Heart right ventricle (tissue), 16 donors: Measurements from ENCODE around the gene AGPAT3. TPM values are rescaled to one million over a fixed set of nuclear protein-coding genes. Genes with fewer than 3 reads are reported as not detected.

Experiments
- ATAC-seq, 8 donors: fragments of 200-7000 bp; cut with Tn5 transposase; one replicate each; pipeline ENCODE4 v1.9.1; 2020; ENCODE audit warnings: mild to moderate bottlenecking in 8 of 8, moderate library complexity in 8 of 8, moderate number of reproducible peaks in 1 of 8
- DNase-seq, 2 donors: peaks; one replicate each; pipeline ENCODE4 v3.0.0-alpha.2; 2020
- H3K27ac ChIP-seq, 10 donors: fragments of 200-600 bp; sonication (generic) in 2 of 10; one replicate each; pipeline versions ENCODE4 v1.5.0 to v1.8.0; 2020 to 2022; ENCODE audit warnings: mild to moderate bottlenecking in 3 of 10
- H3K27me3 ChIP-seq, 7 donors: fragments of 200-600 bp; one replicate each; pipeline ENCODE4 v1.8.0; 2021 to 2022; ENCODE audit warnings: mild to moderate bottlenecking in 2 of 7
- H3K36me3 ChIP-seq, 9 donors: fragments of 200-600 bp; sonication (generic) in 1 of 9; one replicate each; pipeline versions ENCODE4 v1.5.0 to v1.8.0; 2020 to 2022; ENCODE audit warnings: mild to moderate bottlenecking in 2 of 9
- H3K4me1 ChIP-seq, 9 donors: fragments of 200-600 bp; sonication (generic) in 1 of 9; one replicate each; pipeline versions ENCODE4 v1.5.0 to v1.8.0; 2020 to 2022; ENCODE audit warnings: mild to moderate bottlenecking in 4 of 9
- H3K4me3 ChIP-seq, 10 donors: fragments of 200-600 bp; sonication (generic) in 2 of 10; one replicate each; pipeline versions ENCODE4 v1.5.0 to v1.8.0; 2020 to 2022; ENCODE audit warnings: mild to moderate bottlenecking in 7 of 10, moderate library complexity in 2 of 10
- H3K9me3 ChIP-seq, 11 donors: fragments of 200-600 bp in 10 of 11; sonication (generic) in 2 of 11; one replicate each; pipeline versions ENCODE4 v1.5.0 to v1.8.0; 2013 to 2022; ENCODE audit warnings: mild to moderate bottlenecking in 2 of 11, control low read depth in 1 of 11, moderate library complexity in 1 of 11
- CTCF ChIP-seq, 9 donors: fragments of 200-600 bp; sonication (generic) in 2 of 9; IDR thresholded peaks; one replicate each; pipeline versions ENCODE4 v1.5.0 to v1.8.0; 2021 to 2022; ENCODE audit warnings: antibody characterized with exemption in 9 of 9, mild to moderate bottlenecking in 5 of 9, moderate library complexity in 1 of 9
- WGBS, 2 donors: extraction: QIAGEN DNeasy Blood & Tissue Kit; methylation state at CpG; one replicate each; pipeline ENCODE4 v1.1.7; 2013; ENCODE audit warnings: inconsistent platforms in 1 of 2; 5-methylcytosine and 5-hydroxymethylcytosine counted together
- intact Hi-C, 10 donors: fragments of 100-400 bp; cut with DNase I; formaldehyde crosslinking; loops; one replicate each; pipeline versions ENCODE4 v1.11.1 to v1.14.2; 2022
- polyA plus RNA-seq, 2 donors: library from polyadenylated mRNA; stranded (reverse); fragments of 200-250 nt; gene quantifications; one replicate each; pipeline ENCODE4 v1.2.3, GENCODE V29; 2013
- total RNA-seq, 10 donors: library from RNA; stranded (reverse); fragmentation: NEBNext Ultra II Directional in 3 of 10; extraction: Animal tissue kit (Norgen Biotek cat#: 25700) in 3 of 10; gene quantifications; one replicate each; pipeline versions ENCODE4 v1.2.1 to v1.2.4, GENCODE V29; 2021 to 2023
- donor health status: Arrhythmogenic right ventricular cardiomyopathy.
- donor health status: ischemic (EF 13 %, LVEDD 7.1; RV severe dilation, severe dysfunction).
- donor health status: healthy with polysubstance abuse.
- donor health status: DM: no; HTN: yes; CAD: no.
- donor health status: DM: no; HTN: no; CAD: no.
- donor health status: ischemic (EF 25% LVEDD 6.9; RV normal size, moderate dysfunction).
- donor health status: ischemic (EF 25% LVEDD 5.7; RV mildly dilated, moderate dysfunction).
- donor health status: healthy.
- donor health status: DM: yes; HTN: yes; CAD: no.
- donor health status: Ischemic cardiomyopathy.
- donor health status: ischemic (EF 35%, LVEDD 5.7; RV mildly dilated, moderate dysfunction).
- donor health status: nonischemic (EF 11% LVEDD 7.7; RV severe dilation, severe dysfunction).
- donor health status: DM: yes; HTN: yes; CAD: no.
- donor health status: PGD.
- donor health status: ischemic (EF 29% LVEDD 5.4; RV normal size, mild dysfunction).
- donor health status: nonischemic (EF 23%, LVEDD 6.1; RV moderate dilation, normal function).

Gene AGPAT3
- total and polyA plus RNA-seq, 12 donors: 19.7 to 110 (median 65.6) TPM

GRCh38 chr21:43858806-43859648 is 6.0 kb upstream of the AGPAT3 start:
- Histone ChIP-seq H3K4me3 (no peak overlapping the region), H3K27me3 (no peaks in the 10 kb centered on the region), H3K9me3 (no peaks in the 10 kb centered on the region), H3K36me3 (no peaks in the 10 kb centered on the region), H3K4me1 (peaks cover 0 to 26% (median 14%) of the 10 kb centered on the region in 9 donors), H3K27ac (no peak overlapping the region)
- intact Hi-C loops: loop anchor here in 1 of 10 donors (5.0 kb wide), 1 partner anchor 47 kb away; no protein-coding TSS in a partner anchor
- DNase-seq (no peak), ATAC-seq (peak in 5 of 8 donors; percentile 23 to 58 (median 39))
- WGBS, 2 donors: 92 to 93% methylated on average over 26 of the region's 26 CpGs
- no peak for TF ChIP-seq CTCF (IDR thresholded peaks at IDR 0.05)

- ATAC-seq (no peak), DNase-seq (no peak)
- Histone ChIP-seq H3K36me3 (no peaks in the 10 kb centered on the region), H3K27ac (peak overlapping the region in 5 of 10 donors; percentile 9 to 67 (median 37)), H3K4me3 (no peak overlapping the region), H3K9me3 (no peaks in the 10 kb centered on the region), H3K4me1 (peaks cover 0 to 27% (median 18%) of the 10 kb centered on the region in 9 donors), H3K27me3 (no peaks in the 10 kb centered on the region)
- 76 to 81% methylated on average over 8 of the region's 8 CpGs for WGBS, 2 donors
- intact Hi-C loops: loop anchor here in 5 of 10 donors (5.0 to 10.0 kb wide), 6 partner anchors 43 to 135 kb away; no protein-coding TSS in a partner anchor
- TF ChIP-seq CTCF (IDR thresholded peaks at IDR 0.05): no peak
Observed at GRCh38 chr21:43859747-43860214, 5.2 kb upstream of the AGPAT3 start.

- DNase-seq: no peak
- H3K9me3 ChIP-seq: no peaks in the 10 kb centered on the region
- intact Hi-C loops: loop anchor here in 4 of 10 donors (5.0 to 10.0 kb wide), 5 partner anchors 41 to 137 kb away; no protein-coding TSS in a partner anchor
- no peak for TF ChIP-seq CTCF (IDR thresholded peaks at IDR 0.05)
- H3K4me1 ChIP-seq: peaks cover 2 to 34% (median 21%) of the 10 kb centered on the region in 9 donors
- H3K27me3 ChIP-seq: no peaks in the 10 kb centered on the region
- H3K4me3 ChIP-seq: no peak overlapping the region
- no peaks in the 10 kb centered on the region for H3K36me3 ChIP-seq
- no peak for ATAC-seq
- H3K27ac ChIP-seq: no peak overlapping the region
- 90% methylated on average over 8 of the region's 8 CpGs for WGBS, 2 donors
Observed at GRCh38 chr21:43861706-43862105, 3.3 kb upstream of the AGPAT3 start.

GRCh38 chr21:43864313-43864961 is 586 bp upstream of the AGPAT3 start:
- ATAC-seq: peak in 6 of 8 donors; percentile 10 to 50 (median 32)
- TF ChIP-seq CTCF (IDR thresholded peaks at IDR 0.05): no peak
- peak in 1 of 2 donors; percentile 52 for DNase-seq
- Histone ChIP-seq H3K9me3 (no peaks in the 10 kb centered on the region), H3K27ac (peak overlapping the region; percentile 76 to 95 (median 87)), H3K4me3 (peak overlapping the region; percentile 63 to 94 (median 82)), H3K27me3 (no peaks in the 10 kb centered on the region), H3K36me3 (peaks cover 0 to 17% (median 0%) of the 10 kb centered on the region in 9 donors), H3K4me1 (peaks cover 12 to 61% (median 44%) of the 10 kb centered on the region in 9 donors)
- intact Hi-C loops: loop anchor here in 4 of 10 donors (5.0 to 10.0 kb wide), 5 partner anchors 38 to 140 kb away; no protein-coding TSS in a partner anchor
- WGBS, 2 donors: 0 to 1% methylated on average over 37 to 77 of the region's 81 CpGs
